Adrenal gland (tissue), 19 donors: ENCODE measurements around the gene ACACB. TPM values are rescaled to one million over a fixed set of nuclear protein-coding genes. Genes with fewer than 3 reads are reported as not detected.

ENCODE experiments used
- DNase-seq, 7 donors: peaks; one replicate each; pipeline ENCODE4 v3.0.0-alpha.2; 2019 to 2020
- H3K27ac ChIP-seq, 5 donors: fragments of 200-600 bp; sonication (generic) in 4 of 5; 1 replicate in 3 of 5; 2 replicates in 2 of 5; pipeline versions ENCODE4 v1.5.1 to v1.8.0; 2016 to 2020; ENCODE audit warnings: mild to moderate bottlenecking in 1 of 5
- H3K27me3 ChIP-seq: fragments of 200-600 bp; 2 replicates; pipeline ENCODE4 v1.8.0; 2021
- H3K36me3 ChIP-seq, 2 donors: fragments of 200-600 bp; replicated peaks in 1 of 2; 1 replicate in 1 of 2; 2 replicates in 1 of 2; pipeline versions ENCODE4 v1.5.1 to v1.8.0; 2018 to 2022
- H3K4me1 ChIP-seq, 2 donors: fragments of 200-600 bp; replicated peaks in 1 of 2; 1 replicate in 1 of 2; 2 replicates in 1 of 2; pipeline versions ENCODE4 v1.5.1 to v1.8.0; 2018 to 2021
- H3K4me3 ChIP-seq, 4 donors: fragments of 200-600 bp; sonication (generic) in 3 of 4; one replicate each; pipeline ENCODE4 v1.5.1; 2016 to 2018
- H3K9me3 ChIP-seq, 3 donors: fragments of 200-600 bp; sonication (generic) in 1 of 3; replicated peaks in 1 of 3; 1 replicate in 2 of 3; 2 replicates in 1 of 3; pipeline versions ENCODE4 v1.5.1 to v1.8.0; 2016 to 2021
- POLR2A ChIP-seq, 2 donors: fragments of 450-650 bp; IDR thresholded peaks; one replicate each; pipeline ENCODE4 v1.6.1; 2017; ENCODE audit warnings: antibody characterized with exemption in 2 of 2, mild to moderate bottlenecking in 2 of 2, moderate library complexity in 1 of 2
- WGBS, 4 donors: extraction: QIAGEN DNeasy Blood & Tissue Kit in 2 of 4; methylation state at CpG; one replicate each; pipeline versions ENCODE4 v1.1.5 to v1.1.7; 2013 to 2017; 5-methylcytosine and 5-hydroxymethylcytosine counted together
- intact Hi-C, 2 donors: fragments of 100-400 bp; cut with DNase I; formaldehyde crosslinking; loops; one replicate each; pipeline versions ENCODE4 v1.14.1 to v1.15.0; 2022 to 2023
- long read RNA-seq, 10 donors: library from polyadenylated mRNA in 3 of 10; unstranded in 2 of 10; stranded (forward) in 1 of 10; transcript quantifications; one replicate each; pipeline ENCODE4 v2.0.0 and lab custom pipeline, GENCODE V29; 2021 to 2026
- polyA plus RNA-seq, 3 donors: library from polyadenylated mRNA; stranded (reverse); fragments of 200-250 nt in 2 of 3; fragments of 350-450 nt in 1 of 3; fragmentation: Illumina TruSeq in 1 of 3; extraction: RNeasy Lipid Tissue Mini Kit (QIAGEN cat#74804) in 1 of 3; gene quantifications; one replicate each; pipeline ENCODE4 v1.2.3, GENCODE V29; 2013 to 2014
- total RNA-seq, 9 donors: library from RNA; depleted of rRNA in 4 of 9; stranded (reverse); fragments of >200 nt in 4 of 9; fragments of 120-200 nt in 1 of 9; fragmentation: NEBNext Ultra II Directional in 1 of 9; extraction: Animal tissue kit (Norgen Biotek cat#: 25700) in 1 of 9; gene quantifications; one replicate each; pipeline versions ENCODE4 v1.1.0 to v1.2.4, GENCODE V29; 2013 to 2023
- TF ChIP-seq, protein P1 (sequence below), 6 experiments: fragments of 450-650 bp in 4 of 6; fragments of 200-600 bp in 2 of 6; sonication (generic) in 1 of 6; IDR thresholded peaks; 1 replicate in 5 of 6; 2 replicates in 1 of 6; pipeline versions ENCODE4 v1.5.1 to v1.8.0; 2016 to 2021; ENCODE audit warnings: antibody characterized with exemption in 6 of 6, mild to moderate bottlenecking in 2 of 6, moderate library complexity in 1 of 6
- donor health status: healthy with polysubstance abuse.
- donor health status: Bipolar disorder and iron deficiency.
- donor health status: DM: yes; HTN: yes; CAD: no.
- donor health status: DM: no; HTN: no; CAD: no.
- donor health status: DM: no; HTN: no; CAD: no.
- donor health status: DM: yes; HTN: yes; CAD: no.

The ACACB gene
- total RNA-seq (100 to 1,000 TPM in 2 of 9 donors, 10 to 100 TPM in 7; 41.1 to 143 (median 69.6) TPM), polyA plus RNA-seq (10 to 100 TPM; 35.5 to 87.0 (median 47.5) TPM)
- long read RNA-seq, donor 1, partial matches to known transcripts = 0 of 3 reads
- long read RNA-seq, donor 1, other reads (novel, unspliced or antisense) = 0 of 3 reads
- long read RNA-seq, donor 2, partial matches to known transcripts = 0 of 4 reads
- long read RNA-seq, donor 2, other reads (novel, unspliced or antisense) = 0 of 4 reads
- long read RNA-seq, donor 3 = 0 reads
- long read RNA-seq, donor 4, partial matches to known transcripts = 3 of 8 reads
- long read RNA-seq, donor 4, other reads (novel, unspliced or antisense) = 4 of 8 reads
- long read RNA-seq, donor 5, partial matches to known transcripts = 14 of 23 reads
- long read RNA-seq, donor 5, other reads (novel, unspliced or antisense) = 6 of 23 reads
- long read RNA-seq, donor 6, partial matches to known transcripts = 5 of 10 reads
- long read RNA-seq, donor 6, other reads (novel, unspliced or antisense) = 5 of 10 reads
- long read RNA-seq, donor 7 = 0 reads
- long read RNA-seq, donor 8, partial matches to known transcripts = 0 of 1 reads
- long read RNA-seq, donor 8, other reads (novel, unspliced or antisense) = 0 of 1 reads
- long read RNA-seq, donor 9 = 0 reads
- long read RNA-seq, donor 10, partial matches to known transcripts = 59 of 60 reads
- long read RNA-seq, donor 10, other reads (novel, unspliced or antisense) = 0 of 60 reads

DNA sequence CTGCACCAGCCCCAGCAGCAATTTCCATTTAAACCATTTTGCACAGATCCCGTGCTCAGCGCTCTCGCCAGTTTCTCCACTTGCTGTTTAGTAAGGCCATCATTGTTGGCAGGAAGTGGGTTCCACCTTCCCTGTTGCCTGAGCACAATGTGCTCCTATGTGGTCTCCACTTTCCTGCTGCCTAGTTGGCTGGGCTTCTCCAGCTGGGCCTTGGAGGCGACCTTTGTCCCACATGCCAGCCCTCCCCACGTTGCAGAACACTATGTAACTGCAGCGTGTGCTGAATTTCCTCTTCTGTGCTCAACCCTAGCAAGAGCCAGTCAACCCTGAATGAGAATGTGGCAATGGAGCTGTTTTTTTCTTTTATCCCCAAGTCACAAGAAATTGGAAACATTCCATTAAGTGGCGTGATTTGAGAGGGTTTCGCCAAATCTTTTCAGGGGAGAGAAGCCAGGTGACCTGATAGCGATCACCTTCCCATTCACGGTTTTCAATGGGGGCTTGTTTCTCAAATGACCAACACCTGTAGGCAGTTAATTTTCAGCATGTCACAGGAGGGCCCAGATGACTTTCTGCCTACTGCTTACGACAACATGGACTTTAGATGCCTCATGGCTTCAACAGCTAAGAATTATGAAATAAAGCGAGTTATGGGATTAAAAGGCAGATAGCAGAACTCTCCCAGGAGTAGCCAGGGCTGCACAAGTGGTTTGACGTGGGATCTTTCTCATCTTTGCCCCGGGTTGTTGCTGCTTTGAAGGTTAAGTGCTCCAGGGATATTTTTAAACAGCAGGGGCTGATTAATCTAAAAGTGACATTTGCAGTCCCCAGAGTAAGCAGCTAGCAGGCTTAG lies at the start of gene ACACB:
Gene ACACB (plus strand): TSS at position 830 of the 853 bp plus-strand sequence. CDS start 22,819 bp downstream, outside the sequence.
- H3K4me1 ChIP-seq = peaks cover 69 to 82% of the 10 kb centered on the region in 2 donors
- H3K36me3 ChIP-seq = no peaks in the 10 kb centered on the region
- 27 to 39% (median 33%) methylated on average over 12 to 14 of the region's 14 CpGs for WGBS, 4 donors
- peak within 1 kb of the TSS; percentile 75 to 94 (median 89) for H3K27ac ChIP-seq
- peak in 1 of 2 donors; percentile 30 for TF ChIP-seq POLR2A (IDR thresholded peaks at IDR 0.05)
- TF ChIP-seq, protein P1, sequence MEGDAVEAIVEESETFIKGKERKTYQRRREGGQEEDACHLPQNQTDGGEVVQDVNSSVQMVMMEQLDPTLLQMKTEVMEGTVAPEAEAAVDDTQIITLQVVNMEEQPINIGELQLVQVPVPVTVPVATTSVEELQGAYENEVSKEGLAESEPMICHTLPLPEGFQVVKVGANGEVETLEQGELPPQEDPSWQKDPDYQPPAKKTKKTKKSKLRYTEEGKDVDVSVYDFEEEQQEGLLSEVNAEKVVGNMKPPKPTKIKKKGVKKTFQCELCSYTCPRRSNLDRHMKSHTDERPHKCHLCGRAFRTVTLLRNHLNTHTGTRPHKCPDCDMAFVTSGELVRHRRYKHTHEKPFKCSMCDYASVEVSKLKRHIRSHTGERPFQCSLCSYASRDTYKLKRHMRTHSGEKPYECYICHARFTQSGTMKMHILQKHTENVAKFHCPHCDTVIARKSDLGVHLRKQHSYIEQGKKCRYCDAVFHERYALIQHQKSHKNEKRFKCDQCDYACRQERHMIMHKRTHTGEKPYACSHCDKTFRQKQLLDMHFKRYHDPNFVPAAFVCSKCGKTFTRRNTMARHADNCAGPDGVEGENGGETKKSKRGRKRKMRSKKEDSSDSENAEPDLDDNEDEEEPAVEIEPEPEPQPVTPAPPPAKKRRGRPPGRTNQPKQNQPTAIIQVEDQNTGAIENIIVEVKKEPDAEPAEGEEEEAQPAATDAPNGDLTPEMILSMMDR (IDR thresholded peaks at IDR 0.05) = no peak
- peak; percentile 38 to 86 (median 74) for DNase-seq
- no peaks in the 10 kb centered on the region for H3K27me3 ChIP-seq
- intact Hi-C loops = loop anchor here in 1 of 2 donors (10.0 kb wide), 1 partner anchor 49 kb away; no protein-coding TSS in a partner anchor
- H3K4me3 ChIP-seq = peak within 1 kb of the TSS in 1 of 4 donors; percentile 13
- H3K9me3 ChIP-seq = no peaks in the 10 kb centered on the region

DNA sequence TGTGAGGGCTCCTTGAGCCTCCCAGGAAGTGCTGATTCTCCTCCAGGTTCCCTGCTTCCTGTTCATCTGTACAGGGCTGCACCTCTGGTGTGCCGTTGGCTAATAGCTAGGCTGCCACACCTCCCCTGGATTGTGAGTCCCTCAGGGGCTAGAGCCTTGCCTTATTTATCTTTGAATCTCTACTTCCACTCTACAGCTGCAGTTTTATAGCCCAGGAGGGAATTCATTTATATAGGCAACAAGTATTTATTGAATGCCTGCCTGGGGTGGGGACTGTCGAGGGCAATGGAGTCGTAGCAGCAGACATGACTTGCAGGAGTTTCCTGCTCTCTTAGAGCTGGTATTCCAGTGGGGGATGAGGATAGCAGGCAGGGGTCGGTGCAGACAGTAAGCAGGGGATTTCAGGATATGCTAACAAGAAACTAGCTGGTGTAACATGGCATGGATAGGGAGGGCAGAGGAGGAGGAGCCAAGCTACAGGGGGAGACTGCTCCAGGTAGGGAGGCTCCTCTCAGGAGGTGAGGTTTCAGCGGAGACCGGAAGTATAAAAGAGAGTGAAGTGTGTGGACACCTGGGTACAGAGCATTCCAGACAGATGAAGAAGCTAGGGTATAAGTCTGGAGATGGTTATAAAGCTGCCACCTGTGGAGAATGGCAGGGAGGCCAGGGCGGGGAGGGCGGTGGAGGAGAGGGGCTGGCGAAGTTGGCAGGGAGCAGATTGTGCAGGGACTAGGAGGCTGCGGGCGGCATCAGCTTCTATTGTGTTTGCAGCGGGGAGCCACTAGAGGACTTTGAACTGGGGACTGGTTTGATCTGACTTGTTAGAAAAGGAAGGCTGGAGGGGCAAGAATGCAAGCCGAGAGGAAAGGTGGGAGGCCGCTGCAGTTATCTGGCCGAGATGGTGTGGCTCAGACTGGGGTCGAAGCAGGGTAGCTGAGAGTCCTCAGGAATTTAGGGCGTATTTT lies 46.8 kb upstream of the ACACB start:
- Histone ChIP-seq H3K27me3 (no peaks in the 10 kb centered on the region), H3K27ac (no peak overlapping the region), H3K36me3 (peaks cover 0 to 62% of the 10 kb centered on the region in 2 donors), H3K4me3 (no peak overlapping the region), H3K4me1 (no peaks in the 10 kb centered on the region), H3K9me3 (no peaks in the 10 kb centered on the region)
- intact Hi-C loops = no loop called here
- TF ChIP-seq POLR2A (IDR thresholded peaks at IDR 0.05) = no peak
- TF ChIP-seq, protein P1 (IDR thresholded peaks at IDR 0.05) = no peak
- WGBS, 4 donors = 87 to 91% (median 90%) methylated on average over 16 to 17 of the region's 17 CpGs
- no peak for DNase-seq

GRCh38 chr12:109074866-109075265 lies 41.5 kb upstream of the ACACB start:
- H3K36me3 ChIP-seq = peaks cover 0 to 46% of the 10 kb centered on the region in 2 donors

More at GRCh38 chr12:109074866-109075265, 41.5 kb upstream of the ACACB start:
- Histone ChIP-seq H3K27ac (no peak overlapping the region), H3K4me3 (no peak overlapping the region), H3K27me3 (no peaks in the 10 kb centered on the region), H3K4me1 (no peaks in the 10 kb centered on the region), H3K9me3 (peaks cover 0 to 4% (median 3%) of the 10 kb centered on the region in 3 donors)
- intact Hi-C loops = no loop called here
- DNase-seq = no peak
- TF ChIP-seq POLR2A (IDR thresholded peaks at IDR 0.05) = no peak
- TF ChIP-seq, protein P1 (IDR thresholded peaks at IDR 0.05) = no peak
